ENCODE measurements around the gene CACNA1G.

The CACNA1G gene

DNA sequence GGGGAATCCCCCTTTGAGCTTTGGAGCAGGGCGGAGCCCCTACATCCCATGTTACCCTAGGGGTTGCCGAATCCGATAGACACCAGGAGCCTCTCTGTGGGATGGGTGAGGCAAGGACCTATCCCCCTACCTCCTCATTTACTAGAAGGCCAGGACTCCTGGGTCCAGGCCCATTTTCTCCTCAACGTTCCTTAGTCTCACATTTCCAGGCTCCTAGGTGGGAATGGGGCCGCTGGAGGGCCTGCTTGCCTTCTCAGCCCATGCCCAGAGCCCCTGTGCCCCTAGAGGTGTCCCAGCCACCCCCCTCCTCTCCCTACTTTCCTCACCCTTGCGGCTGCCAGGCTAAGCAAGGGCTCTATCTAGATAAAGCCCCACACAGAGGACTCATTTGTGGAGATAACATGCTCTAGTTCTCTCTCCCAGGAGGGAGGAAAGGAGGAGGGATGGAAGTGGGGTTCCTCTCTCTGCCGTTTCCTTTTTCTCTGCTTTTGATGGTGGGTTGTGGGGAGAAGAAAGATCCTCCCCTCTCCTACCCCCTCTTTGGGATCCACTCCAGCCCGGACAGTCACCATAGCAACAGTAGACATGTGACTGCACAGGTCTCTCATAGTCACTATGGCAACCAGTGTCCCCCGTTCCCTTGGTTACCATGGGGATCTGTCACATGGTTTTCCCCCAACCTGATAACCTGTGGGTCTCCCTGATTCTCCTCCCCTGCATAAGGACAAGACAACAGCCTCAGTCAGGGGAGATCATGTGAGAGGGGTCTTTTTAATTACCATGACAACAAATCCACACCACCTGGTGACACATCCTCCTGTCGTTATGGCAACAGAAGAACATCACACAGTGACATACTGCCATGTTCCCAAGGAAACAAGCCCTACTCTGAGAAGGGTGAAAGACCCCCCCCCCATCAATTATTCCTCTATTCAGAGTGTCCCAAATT, 5.2 kb downstream of the CACNA1G start:
- DNase-seq (ENCODE audit: low read depth in 2 of 2, low spot score in 1 of 2): no peak

DNA sequence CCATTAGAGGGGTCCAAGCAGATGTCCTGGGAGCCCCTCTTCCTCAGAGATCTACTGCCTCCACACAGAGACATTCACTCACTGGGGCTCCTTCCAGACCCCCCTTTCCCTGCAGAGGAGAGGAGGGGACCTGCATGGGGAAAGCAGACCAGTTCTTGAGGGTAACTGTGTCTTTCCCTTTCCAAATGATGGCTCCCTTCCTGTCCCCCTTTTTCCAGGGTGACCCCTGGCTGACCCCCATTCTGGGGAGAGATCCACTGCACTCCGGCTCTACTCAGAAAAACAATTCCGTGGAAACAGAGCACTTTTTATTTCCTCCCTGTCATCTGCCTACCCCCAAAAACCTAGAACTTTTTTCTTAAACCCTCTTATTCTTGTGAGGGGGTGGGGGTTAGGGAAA, 6.4 kb downstream of the CACNA1G start:
- no peak for DNase-seq (ENCODE audit: low read depth in 2 of 2, low spot score in 1 of 2)

DNA sequence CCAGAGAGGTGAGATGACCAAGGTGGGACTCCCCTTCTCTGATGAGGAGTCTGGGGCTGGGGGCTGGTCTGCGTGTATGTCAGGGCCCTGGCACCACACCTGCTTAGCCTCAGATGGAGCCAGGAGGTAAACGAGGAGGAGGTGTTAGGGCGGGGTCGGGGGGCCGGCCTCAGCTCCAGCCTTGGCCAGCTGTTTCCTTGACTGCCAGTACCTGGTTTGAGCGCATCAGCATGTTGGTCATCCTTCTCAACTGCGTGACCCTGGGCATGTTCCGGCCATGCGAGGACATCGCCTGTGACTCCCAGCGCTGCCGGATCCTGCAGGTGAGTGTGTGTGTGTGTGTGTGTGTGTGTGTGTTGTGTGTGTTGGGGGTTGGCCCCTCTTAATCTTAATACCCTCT, 8.1 kb downstream of the CACNA1G start:
- DNase-seq (ENCODE audit: low read depth in 2 of 2, low spot score in 1 of 2): no peak

DNA sequence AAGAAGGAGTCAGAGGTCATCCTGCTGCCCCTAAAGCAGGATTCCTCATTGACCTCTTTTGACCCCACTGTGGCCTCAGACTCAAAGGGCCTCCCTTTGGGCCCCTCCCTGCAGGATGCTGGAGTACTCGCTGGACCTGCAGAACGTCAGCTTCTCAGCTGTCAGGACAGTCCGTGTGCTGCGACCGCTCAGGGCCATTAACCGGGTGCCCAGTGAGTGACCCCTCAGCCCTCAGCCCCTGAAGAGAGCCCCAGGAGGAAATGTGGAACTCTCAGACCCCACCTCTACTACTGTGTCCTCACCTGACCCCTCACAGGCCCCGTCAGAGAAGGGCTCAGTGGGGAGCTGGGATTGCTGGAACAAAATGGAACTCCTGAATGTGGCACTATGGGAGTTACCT, 9.1 kb downstream of the CACNA1G start:
- DNase-seq (ENCODE audit: low read depth in 2 of 2, low spot score in 1 of 2): no peak

DNA sequence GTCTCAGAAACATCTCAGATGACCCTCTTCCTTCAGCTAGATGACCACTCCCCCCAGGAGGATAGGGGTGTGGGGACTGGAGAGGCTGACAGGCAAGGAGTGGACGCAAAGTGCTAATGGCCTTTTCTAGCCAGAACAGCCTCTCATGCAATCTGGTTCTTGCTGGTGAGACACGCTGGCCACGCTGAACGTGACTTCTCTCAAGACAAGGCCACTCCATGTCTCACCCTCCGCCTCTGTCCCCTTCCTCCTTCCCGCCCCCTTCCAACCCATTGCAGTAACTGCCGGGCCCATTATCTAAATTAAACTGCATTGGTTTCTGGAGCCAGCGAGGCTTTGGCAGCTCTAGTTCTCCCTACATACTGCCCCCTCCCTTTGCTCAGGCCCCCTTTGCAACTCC, 9.5 kb downstream of the CACNA1G start:
- DNase-seq (ENCODE audit: low read depth in 2 of 2, low spot score in 1 of 2): no peak

DNA sequence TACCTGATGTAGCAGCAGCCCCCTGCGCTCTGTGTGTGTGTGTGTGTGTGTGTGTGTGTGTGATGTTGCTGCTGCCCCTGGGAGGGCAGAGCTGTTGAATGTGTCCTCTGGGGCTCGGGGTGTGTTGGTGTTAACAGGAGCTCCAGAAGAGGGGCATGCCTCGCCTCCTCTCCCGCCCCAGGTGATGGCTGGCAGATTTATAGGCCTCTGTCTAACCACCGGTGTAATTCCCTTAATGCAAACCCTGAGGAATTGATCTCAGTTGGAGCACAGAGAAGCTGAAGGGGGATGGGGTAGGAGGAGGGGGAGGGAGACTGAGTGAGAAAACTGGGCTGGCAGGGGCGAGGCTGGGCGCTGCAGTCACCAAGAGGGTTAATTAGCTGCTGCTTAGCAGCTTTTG, 10.0 kb downstream of the CACNA1G start:
- DNase-seq (ENCODE audit: low read depth in 2 of 2, low spot score in 1 of 2): no peak

DNA sequence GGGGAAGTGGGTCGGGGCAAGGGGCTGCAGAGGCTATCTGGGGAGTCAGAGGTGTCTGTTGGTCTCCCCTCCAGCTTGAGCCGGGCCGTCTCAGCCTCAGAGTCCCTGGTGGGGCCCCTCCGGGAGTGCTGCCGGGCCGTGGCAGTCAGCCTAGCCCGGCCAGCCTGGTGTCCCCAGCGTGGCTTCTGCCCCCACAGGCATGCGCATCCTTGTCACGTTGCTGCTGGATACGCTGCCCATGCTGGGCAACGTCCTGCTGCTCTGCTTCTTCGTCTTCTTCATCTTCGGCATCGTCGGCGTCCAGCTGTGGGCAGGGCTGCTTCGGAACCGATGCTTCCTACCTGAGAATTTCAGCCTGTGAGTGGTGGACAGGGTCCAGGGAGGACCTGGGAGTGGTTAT, 11.2 kb downstream of the CACNA1G start:
- DNase-seq (ENCODE audit: low read depth in 2 of 2, low spot score in 1 of 2): no peak

DNA sequence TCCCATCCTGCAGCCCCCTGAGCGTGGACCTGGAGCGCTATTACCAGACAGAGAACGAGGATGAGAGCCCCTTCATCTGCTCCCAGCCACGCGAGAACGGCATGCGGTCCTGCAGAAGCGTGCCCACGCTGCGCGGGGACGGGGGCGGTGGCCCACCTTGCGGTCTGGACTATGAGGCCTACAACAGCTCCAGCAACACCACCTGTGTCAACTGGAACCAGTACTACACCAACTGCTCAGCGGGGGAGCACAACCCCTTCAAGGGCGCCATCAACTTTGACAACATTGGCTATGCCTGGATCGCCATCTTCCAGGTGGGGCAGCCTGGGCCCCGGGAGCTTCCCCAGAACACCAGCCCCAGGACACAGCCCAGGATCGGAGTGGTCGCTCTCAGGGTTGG, 12.0 kb downstream of the CACNA1G start:
- DNase-seq (ENCODE audit: low read depth in 2 of 2, low spot score in 1 of 2): no peak

DNA sequence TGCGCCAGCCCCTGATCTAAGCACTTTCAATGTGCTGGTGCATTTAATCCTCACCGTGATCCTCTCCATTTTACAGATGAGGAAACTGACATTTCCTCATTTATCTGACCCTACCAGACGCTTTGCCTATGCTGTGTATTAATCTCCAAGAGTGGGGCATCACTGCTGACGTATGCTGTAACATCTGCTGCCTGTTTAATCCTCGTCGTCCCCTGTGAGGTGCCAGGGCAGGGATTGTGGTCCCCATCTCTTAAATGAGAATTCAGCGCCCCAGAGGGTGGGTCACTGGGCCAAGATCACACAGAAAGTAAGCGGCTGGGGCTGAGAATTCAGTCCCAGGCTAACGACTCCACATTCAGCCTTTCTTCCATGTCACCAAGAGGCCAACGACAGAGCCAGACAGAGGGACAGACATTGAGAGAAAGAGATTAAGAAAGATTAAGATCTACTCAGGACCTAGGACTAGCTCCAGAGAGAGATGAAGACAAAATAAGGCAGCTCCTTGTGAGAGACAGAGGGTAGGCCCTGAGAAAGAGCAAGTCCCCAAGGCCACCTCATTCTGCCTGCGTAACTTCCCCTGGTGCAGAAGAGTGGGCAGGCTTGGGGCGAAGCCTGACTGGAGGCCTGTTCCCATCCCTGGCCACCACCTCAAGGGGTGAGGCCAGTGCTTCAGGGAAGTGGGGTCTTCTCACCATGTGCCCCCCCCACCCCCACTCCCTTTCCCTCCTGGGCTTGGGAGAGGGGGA, 13.5 kb downstream of the CACNA1G start:
- DNase-seq (ENCODE audit: low read depth in 2 of 2, low spot score in 1 of 2): no peak

DNA sequence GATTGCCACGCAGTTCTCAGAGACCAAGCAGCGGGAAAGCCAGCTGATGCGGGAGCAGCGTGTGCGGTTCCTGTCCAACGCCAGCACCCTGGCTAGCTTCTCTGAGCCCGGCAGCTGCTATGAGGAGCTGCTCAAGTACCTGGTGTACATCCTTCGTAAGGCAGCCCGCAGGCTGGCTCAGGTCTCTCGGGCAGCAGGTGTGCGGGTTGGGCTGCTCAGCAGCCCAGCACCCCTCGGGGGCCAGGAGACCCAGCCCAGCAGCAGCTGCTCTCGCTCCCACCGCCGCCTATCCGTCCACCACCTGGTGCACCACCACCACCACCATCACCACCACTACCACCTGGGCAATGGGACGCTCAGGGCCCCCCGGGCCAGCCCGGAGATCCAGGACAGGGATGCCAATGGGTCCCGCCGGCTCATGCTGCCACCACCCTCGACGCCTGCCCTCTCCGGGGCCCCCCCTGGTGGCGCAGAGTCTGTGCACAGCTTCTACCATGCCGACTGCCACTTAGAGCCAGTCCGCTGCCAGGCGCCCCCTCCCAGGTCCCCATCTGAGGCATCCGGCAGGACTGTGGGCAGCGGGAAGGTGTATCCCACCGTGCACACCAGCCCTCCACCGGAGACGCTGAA, 15.2 kb downstream of the CACNA1G start:
- no peak for DNase-seq (ENCODE audit: low read depth in 2 of 2, low spot score in 1 of 2)

DNA sequence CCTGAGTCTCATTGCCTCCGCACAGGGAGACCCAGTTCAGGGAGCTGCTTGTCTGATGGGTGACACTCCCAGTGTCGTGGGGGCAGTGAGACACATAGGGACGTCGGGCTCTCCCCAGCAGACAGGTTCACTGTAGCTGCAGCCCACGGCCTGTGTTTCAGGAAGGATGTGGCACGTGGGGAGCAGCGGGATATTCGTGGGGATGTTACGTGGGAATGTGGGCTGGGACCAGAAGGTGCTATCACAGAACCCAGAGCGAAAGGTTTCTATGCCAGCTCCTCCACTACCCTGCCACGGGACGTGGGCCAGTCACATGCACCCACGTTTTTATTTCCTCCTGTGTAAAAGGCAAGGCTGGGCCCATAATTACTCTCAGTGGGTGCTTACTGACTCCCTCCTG, 16.3 kb downstream of the CACNA1G start:
- DNase-seq (ENCODE audit: low read depth in 2 of 2, low spot score in 1 of 2): no peak

DNA sequence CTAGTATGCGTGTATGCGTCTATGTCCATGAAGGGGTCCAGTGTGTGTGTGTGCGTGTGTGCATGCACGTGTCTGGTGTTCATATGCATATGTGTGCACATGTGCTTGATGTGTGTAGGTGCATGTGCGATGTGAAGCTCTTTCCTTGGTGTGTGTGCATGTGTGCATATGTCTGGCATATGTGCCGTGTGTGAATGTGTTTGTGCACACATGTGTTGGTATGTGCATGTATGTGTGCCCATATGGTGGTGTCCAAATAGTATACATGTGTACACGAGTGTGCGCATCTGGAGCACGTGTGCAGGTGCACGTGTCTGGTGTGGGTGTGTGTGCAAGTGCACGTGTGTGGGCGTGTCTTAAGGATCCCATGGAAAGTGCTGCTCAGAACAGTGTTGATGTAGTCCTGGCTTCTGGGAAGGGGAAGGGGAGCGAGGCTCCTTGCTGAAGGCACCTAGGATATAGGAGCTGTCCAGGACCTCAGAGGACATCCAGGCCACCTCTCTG, 17.0 kb downstream of the CACNA1G start:
- no peak for DNase-seq (ENCODE audit: low read depth in 2 of 2, low spot score in 1 of 2)

DNA sequence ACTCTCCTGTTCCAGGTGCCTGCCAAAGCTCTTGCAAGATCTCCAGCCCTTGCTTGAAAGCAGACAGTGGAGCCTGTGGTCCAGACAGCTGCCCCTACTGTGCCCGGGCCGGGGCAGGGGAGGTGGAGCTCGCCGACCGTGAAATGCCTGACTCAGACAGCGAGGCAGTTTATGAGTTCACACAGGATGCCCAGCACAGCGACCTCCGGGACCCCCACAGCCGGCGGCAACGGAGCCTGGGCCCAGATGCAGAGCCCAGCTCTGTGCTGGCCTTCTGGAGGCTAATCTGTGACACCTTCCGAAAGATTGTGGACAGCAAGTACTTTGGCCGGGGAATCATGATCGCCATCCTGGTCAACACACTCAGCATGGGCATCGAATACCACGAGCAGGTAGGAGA, 17.7 kb downstream of the CACNA1G start:
- no peak for DNase-seq (ENCODE audit: low read depth in 2 of 2, low spot score in 1 of 2)

DNA sequence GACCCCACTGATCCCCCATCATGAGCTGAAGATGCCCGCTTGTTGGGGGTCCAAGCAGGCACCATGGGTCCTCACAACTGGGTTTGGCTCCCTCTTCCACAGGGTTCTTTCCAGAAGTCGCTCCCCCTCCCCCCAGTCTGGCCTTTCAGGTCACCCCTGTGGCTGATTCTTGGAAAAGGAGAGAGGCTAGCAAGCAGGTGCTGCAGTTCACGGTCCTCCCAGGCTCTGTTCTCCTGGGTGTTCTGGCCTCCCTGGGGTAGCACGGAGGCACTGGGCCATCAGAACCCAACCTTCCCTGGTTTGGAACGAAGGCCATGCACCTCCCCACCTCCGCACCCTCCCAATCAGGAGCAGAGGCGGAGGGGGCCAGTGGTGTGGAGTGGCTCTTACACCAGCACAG, 18.9 kb downstream of the CACNA1G start:
- no peak for DNase-seq (ENCODE audit: low read depth in 2 of 2, low spot score in 1 of 2)

DNA sequence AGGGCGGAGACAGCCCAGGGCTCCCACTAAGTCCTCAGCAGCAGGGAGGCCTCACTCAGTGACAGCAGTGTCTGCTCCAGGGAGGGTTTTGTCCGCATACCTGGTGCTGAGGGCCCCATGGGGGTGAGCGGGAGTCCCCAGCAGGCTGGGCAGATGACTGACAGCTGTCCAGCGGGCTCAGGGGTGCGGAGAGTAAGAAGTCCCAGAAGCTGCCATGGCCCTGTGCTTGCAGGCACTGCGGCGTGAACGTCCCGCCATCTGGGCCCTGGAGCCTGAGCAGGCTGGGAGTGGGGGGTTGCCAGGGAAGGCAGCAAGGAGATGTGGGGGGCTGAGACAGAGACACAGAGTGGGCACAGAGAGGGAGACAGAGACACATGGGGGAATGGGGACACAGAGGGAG, 20.1 kb downstream of the CACNA1G start:
- no peak for DNase-seq (ENCODE audit: low read depth in 2 of 2, low spot score in 1 of 2)

DNA sequence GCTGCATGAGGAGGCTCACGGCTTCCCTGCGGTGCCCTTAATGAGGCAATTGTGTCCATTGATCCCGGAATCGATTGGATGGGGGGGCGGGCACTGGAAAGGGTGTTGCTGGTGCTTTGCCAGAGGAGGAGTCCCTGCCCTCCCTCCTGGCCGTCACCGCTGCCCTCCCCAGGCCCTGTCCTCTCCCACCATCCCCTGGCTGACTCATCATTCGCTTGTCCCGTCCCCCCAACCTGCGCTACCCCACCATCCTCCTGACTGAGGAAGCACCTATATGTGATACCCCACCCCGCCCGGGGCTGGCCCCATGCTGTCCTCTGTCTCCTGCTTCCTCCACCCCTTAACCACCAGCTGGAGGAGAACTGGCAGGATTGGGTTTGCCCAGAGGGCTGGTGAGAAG, 20.8 kb downstream of the CACNA1G start:
- no peak for DNase-seq (ENCODE audit: low read depth in 2 of 2, low spot score in 1 of 2)

DNA sequence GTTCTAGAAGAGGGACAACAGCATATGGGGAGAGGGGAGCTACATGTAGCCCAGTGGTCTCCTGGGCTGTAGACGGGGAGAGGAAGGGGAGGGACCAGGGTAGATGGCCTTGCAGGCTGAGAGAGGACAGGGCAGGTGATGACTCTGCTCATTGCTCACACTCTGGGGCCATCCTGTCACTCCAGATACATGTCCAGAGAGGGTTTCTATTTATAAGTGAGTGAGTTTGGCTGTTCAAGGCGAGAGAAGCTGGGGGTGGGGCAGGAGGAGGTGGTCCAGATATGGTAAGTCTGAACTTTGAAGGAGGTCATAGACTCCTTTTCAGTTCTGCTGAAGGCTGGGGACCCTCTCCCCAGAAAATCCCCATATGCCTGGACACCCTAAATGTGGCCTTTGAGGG, 22.2 kb downstream of the CACNA1G start:
- no peak for DNase-seq (ENCODE audit: low read depth in 2 of 2, low spot score in 1 of 2)

DNA sequence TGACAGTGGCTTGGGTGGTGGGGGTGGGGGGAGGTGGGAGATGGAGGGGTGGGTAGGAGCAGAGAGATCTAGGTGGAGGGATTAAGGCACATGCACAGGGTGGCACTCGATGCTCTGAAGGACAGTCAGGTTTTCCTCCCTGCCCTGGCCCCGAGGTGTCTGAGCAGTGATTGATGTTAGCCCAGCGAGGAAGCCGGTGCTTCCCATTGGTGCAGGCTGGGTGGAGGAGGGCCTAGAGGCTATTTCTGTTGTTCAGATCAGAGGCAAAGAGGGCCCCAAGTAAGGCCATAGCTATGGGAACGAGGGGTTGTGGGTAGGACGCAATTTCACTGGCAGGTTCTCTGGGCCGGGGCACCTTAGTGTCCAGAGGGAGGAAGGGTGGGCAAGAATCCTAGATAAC, 23.1 kb downstream of the CACNA1G start:
- no peak for DNase-seq (ENCODE audit: low read depth in 2 of 2, low spot score in 1 of 2)

DNA sequence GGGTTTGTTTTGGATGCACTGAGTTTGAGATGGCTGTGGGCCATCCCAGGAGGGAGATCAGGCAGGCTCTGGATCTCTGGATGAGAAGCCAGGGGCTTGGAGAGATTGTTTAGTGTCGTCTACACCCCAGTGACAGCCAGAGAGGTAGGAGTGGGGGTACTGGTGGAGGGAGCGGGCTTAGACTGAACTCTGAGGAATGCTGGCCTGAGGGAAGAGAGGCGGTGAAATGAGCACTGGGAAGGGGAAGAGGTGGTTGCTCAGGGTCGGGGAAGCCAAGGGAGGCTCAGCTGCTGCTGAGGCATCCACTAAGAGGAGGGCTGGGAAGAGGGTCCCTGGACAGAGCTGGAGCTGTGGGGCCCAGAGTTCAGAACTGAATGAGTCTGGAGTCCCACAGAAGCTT, 23.6 kb downstream of the CACNA1G start:
- no peak for DNase-seq (ENCODE audit: low read depth in 2 of 2, low spot score in 1 of 2)

DNA sequence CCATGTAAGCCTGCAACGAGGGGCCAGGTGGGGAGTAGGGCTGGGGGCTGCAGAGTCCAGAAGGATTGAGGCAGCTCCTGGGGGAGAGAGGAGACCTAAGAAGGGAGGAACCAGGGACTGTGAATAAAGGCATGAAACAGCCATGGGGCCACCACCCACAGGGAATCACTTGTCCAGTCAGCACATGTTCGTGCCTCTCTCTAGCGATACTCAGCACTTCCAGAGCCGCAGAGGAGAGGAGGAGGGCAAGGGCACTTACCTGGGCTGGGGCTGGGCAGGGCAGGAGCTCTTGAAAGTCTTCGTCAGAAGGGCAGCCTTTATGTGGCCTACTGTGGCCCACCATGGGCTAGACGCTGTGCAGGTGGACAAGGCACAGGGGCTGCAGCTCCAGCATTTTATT, 24.2 kb downstream of the CACNA1G start:
- DNase-seq (ENCODE audit: low read depth in 2 of 2, low spot score in 1 of 2): no peak

DNA sequence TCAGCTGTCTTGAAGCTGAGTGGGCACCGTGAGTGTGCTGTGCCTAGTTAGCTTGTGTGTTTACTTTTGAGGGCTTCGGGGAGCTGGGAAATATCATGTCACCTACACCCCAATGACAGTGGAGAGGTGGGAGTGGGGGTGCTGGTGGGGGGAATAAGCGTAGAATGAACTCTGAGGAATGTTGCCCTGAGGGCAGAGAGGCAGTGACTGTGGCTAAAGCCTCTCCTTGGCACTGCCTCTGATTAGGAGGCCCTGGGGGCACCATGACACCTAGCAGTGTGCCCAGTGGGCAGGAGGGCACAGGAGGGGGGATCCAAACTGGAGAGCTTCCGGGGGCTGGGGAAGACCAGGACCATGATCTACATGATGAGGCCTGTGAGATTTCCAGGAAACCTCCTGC, 24.8 kb downstream of the CACNA1G start:
- DNase-seq (ENCODE audit: low read depth in 2 of 2, low spot score in 1 of 2): no peak

DNA sequence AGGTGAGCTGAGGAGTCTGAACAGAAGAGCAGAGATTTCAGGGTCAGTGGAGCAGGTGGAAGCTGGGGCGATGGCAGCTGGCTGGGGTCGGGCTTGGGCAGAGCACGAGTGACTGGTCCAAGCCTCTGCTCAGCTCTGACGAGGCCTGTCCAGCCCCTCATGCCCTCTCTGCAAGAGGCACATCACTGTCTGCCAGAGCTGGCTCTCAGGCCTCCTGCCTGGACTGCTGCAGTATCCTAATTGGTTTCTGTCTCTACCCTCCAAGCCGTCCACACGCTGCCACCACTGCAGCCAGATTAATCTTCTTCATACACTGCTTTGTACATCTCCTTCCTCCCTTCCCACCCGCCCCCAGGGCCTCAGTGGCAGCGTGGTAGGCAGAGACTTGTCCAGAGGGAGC, 25.4 kb downstream of the CACNA1G start:
- DNase-seq (ENCODE audit: low read depth in 2 of 2, low spot score in 1 of 2): no peak

All from stimulated activated CD8-positive, alpha-beta memory T cell treated with anti-CD3 and anti-CD28 coated beads, Interleukin-4, amount 100 ng/mL, for 4 hours (primary cell).